C4-2B (cell line): ENCODE results near the gene TLCD2.

Experiments
- CTCF ChIP-seq: fragments of 450-650 bp; conservative IDR thresholded peaks from 2 replicates; pipeline ENCODE4 v1.5.1; 2017; ENCODE audit warnings: mild to moderate bottlenecking
- ZFX ChIP-seq: fragments of 450-650 bp; IDR thresholded peaks from 2 replicates; pipeline ENCODE4 v1.6.1; 2017

DNA sequence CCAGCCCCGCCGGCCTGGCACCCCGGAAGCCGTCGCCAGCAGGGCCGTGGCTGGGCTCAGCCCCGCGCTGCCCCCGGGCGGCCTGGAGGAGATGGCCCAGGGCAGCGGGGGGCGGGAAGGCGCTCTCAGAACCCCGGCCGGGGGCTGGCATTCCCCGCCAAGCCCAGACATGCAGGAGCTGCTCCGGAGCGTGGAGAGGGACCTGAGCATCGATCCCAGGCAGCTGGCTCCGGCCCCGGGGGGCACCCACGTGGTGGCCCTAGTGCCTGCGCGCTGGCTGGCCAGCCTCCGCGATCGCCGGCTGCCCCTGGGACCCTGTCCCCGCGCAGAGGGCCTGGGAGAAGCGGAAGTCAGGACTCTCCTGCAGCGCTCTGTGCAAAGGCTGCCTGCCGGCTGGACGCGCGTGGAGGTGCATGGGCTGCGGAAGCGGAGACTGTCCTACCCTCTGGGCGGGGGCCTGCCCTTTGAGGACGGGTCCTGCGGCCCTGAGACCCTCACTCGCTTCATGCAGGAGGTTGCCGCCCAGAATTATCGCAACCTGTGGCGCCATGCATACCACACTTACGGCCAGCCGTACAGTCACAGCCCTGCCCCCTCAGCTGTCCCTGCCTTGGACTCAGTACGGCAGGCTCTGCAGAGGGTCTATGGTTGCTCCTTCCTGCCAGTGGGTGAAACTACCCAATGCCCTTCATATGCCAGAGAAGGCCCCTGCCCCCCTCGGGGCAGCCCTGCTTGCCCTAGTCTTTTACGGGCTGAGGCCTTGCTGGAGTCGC, 14.9 kb upstream of the TLCD2 start:
- TF ChIP-seq CTCF, result no peak; the same call in 1 of the 2 replicates
- peak; percentile 55; the same call in 1 of the 2 replicates for TF ChIP-seq ZFX
